Spleen (tissue), 7 donors: ENCODE results near the gene OR13J1.

Experiments used
- POLR2A ChIP-seq, 3 donors: fragments of 450-650 bp; IDR thresholded peaks; one replicate each; pipeline ENCODE4 v1.5.1; 2017; ENCODE audit warnings: antibody characterized with exemption in 3 of 3, mild to moderate bottlenecking in 1 of 3
- TF ChIP-seq, protein P1 (sequence below), 11 experiments: fragments of 200-600 bp in 7 of 11; fragments of 450-650 bp in 4 of 11; sonication (generic) in 4 of 11; IDR thresholded peaks in 8 of 11; conservative IDR thresholded peaks in 3 of 11; 1 replicate in 7 of 11; 2 replicates in 4 of 11; pipeline versions ENCODE4 v1.4.0 to v1.8.0; 2016 to 2021; ENCODE audit warnings: antibody characterized with exemption in 11 of 11, inconsistent platforms in 4 of 11, mild to moderate bottlenecking in 1 of 11
- donor health status: DM: no; HTN: no; CAD: no; lungs with moderate emphysema.
- donor health status: DM: no; HTN: no; CAD: no.
- donor health status: DM: no; HTN: no; CAD: no.

DNA sequence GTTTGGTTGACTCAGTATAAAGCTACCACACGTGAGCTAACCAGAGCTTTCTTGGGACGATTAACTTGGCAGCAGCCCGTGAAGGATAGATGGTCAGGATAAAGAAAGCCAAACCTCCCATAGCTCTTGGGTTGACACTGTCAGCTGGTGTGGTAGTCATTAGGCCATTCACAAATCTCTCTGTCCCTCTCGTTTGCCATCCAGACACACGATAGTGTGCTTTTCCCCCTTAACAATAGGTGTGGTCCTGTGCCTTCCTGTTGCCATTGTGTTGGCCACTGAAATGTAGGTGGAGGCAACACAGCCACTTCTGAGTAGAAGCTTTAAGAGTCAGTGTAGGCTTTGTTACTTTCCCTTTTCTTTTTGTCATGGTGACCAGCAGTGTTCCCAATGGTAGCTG is 11.7 kb downstream of the OR13J1 start:
- TF ChIP-seq, protein P1, sequence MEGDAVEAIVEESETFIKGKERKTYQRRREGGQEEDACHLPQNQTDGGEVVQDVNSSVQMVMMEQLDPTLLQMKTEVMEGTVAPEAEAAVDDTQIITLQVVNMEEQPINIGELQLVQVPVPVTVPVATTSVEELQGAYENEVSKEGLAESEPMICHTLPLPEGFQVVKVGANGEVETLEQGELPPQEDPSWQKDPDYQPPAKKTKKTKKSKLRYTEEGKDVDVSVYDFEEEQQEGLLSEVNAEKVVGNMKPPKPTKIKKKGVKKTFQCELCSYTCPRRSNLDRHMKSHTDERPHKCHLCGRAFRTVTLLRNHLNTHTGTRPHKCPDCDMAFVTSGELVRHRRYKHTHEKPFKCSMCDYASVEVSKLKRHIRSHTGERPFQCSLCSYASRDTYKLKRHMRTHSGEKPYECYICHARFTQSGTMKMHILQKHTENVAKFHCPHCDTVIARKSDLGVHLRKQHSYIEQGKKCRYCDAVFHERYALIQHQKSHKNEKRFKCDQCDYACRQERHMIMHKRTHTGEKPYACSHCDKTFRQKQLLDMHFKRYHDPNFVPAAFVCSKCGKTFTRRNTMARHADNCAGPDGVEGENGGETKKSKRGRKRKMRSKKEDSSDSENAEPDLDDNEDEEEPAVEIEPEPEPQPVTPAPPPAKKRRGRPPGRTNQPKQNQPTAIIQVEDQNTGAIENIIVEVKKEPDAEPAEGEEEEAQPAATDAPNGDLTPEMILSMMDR (IDR thresholded peaks at IDR 0.05 in 8 of 11, conservative IDR thresholded peaks at IDR 0.05 in 3 of 11): no peak
- TF ChIP-seq POLR2A (IDR thresholded peaks at IDR 0.05): no peak
